Posterior vena cava (tissue), 2 donors: ENCODE results near the gene OR51S1. TPM values are rescaled to one million over a fixed set of nuclear protein-coding genes. Genes with fewer than 3 reads are reported as not detected.
"Not testable (repeated sequence)": the region's sequence is repeated elsewhere in the genome, so short reads cannot be mapped to it uniquely, and the experiment has no call there.

Source experiments
- DNase-seq: peaks from one replicate; pipeline ENCODE4 v3.0.0-alpha.2; 2020; ENCODE audit warnings: low spot score
- intact Hi-C, 2 donors: fragments of 100-400 bp; cut with DNase I; formaldehyde crosslinking; loops; one replicate each; pipeline versions ENCODE4 v1.14.1 to v1.14.2; 2022 to 2023
- long read RNA-seq, 2 donors: library from polyadenylated mRNA; unstranded; transcript quantifications; one replicate each; pipeline ENCODE4 v2.0.0, GENCODE V29; 2020 to 2021
- total RNA-seq, 2 donors: library from RNA; stranded (reverse); fragmentation: NEBNext Ultra II Directional; extraction: Animal tissue kit (Norgen Biotek cat#: 25700); gene quantifications; one replicate each; pipeline ENCODE4 v1.2.1, GENCODE V29; 2021
- donor health status: DM: yes; HTN: yes; CAD: no.
- donor health status: DM: yes; HTN: yes; CAD: no.

Gene OR51S1
- not detected for total RNA-seq
- long read RNA-seq, donor 1: 0 reads
- long read RNA-seq, donor 2: 0 reads

DNA sequence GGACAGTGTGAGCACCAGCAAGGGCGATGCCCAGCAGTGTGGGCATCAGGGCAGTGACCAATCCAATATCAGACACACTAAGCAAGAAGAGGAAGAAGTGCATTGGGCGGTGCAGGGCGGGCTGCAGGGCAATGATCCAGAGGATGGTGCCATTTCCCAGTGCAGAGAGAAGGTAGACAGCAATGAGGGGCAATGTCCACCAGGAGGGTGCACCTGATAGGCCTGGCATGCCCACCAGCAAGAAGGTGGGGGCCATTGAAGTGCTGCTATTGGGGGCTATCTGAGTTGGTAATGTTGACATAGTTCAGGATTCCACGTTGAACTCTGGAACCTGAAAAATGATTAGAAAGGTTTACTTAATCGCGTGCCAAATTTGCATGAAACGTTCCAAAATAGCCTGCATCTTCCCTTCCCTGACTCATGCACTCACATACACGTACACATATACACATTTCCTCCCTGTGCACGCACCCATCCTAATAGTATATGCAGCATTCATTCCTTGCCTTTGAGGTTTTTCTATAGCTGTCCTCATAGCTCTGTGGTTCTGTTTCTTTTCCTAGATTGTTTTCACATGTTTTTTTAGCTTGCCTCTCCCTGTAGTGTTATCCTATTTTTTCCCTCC lies at the start of gene OR51S1:
Gene OR51S1, minus strand, starts transcription at position 301 of the 625 bp plus-strand sequence. Its CDS starts 0 bp downstream, at position 301.
- no peak for DNase-seq
- intact Hi-C loops: loop anchor here in 1 of 2 donors (2.0 kb wide), 1 partner anchor 22 kb away; no protein-coding TSS in a partner anchor

DNA sequence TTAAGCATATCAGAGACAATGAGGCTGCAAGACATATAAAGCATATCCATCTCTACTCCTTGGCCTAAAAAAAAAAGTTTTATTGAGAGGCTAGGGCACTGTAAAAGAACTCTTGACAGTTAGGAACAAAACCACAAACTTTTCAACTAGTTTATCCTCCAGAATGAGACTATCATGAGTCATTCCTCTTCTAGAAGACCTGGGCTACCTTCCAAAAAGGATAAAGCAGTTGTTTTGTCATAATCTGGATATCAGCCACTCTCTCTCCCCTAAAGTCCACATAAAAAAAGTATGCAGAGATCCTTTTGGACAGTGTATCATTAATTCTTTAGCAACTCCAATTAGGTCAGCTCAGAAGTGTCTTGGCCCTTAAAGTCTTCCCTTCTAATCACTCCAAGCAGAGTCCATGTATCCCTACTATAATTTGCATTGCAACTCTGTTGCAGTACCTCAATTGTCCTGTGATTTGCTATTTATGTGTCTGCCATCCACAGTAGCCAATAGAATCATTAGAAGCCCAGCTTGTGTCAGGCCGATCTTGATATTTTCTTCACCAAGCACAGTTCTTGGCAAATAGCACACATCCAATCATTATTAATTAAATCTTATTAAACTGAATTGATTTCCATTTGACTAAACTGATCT lies 43.1 kb upstream of the OR51S1 start:
- intact Hi-C loops: no loop called here
- DNase-seq: no peak

DNA sequence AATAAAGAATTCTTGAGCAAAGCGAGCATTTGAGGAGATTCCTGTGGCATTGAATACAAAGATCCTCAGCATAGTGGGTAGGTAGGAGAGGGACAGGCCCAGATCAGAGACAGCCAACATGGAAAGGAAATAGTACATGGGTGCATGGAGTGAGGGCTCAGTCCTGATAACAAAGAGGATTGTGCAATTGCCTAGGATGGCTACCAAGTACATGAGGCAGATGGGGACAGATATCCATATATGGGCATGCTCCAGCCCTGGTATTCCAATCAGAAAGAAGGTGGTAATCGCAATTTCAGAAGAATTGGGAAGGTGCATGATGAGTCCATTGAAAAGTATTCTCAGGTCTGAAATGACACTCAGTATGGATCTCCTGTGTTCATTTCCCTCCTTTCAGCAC lies 41.3 kb upstream of the OR51S1 start:
- no peak for DNase-seq

DNA sequence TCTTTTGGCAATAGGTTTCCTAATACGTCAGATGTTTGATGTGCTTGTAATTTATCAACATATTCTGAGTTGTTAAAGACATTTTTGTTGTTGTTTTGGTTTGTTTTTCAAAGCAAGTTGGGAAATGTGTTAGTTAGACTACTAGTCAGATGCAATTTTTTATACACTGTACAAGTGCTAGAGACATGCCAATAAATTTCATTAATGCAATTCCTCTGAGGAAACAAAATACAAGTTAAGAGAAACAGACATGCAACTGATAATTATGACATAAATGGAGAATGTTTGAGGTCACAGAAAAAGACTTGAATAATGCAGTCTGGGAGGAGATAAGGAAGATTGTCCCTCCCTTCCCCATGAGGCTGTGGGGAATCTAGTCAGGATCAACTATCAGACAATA lies 38.6 kb upstream of the OR51S1 start:
- DNase-seq: no peak
- intact Hi-C loops: no loop called here

More for the DNA sequence above, 41.3 kb upstream of the OR51S1 start:
- intact Hi-C loops: no loop called here

- DNase-seq: no peak
- intact Hi-C loops: no loop called here
These were observed 37.2 kb upstream of the OR51S1 start for GRCh38 chr11:4886186-4886585.

DNA sequence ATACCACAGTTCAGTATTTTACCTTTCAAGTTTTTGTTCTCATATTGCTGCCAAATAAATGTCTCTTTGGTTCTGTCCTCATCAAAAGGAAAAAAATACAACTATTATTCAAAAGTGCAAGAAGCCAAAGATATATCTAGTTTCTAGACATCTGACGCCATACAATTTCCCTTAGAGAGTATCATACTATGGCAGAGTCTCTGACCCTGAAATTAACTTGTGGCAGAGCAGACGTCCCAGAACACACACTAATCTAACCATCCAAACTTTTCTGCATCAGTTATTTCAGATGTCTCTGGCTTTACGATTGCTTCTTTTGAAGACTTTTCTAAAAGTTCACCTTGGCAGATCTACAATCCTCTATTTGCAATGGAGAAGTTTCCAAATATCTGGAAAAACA lies 35.4 kb upstream of the OR51S1 start:
- no peak for DNase-seq
- intact Hi-C loops: no loop called here

DNA sequence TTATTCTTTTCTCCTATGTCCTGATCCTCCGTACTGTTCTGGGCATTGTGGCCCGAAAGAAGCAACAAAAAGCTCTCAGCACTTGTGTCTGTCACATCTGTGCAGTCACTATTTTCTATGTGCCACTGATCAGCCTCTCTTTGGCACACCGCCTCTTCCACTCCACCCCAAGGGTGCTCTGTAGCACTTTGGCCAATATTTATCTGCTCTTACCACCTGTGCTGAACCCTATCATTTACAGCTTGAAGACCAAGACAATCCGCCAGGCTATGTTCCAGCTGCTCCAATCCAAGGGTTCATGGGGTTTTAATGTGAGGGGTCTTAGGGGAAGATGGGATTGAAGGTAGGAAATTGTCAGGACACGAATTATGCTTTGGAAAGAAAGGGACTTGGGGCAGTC lies 33.5 kb upstream of the OR51S1 start:
- no peak for DNase-seq
- intact Hi-C loops: no loop called here

DNA sequence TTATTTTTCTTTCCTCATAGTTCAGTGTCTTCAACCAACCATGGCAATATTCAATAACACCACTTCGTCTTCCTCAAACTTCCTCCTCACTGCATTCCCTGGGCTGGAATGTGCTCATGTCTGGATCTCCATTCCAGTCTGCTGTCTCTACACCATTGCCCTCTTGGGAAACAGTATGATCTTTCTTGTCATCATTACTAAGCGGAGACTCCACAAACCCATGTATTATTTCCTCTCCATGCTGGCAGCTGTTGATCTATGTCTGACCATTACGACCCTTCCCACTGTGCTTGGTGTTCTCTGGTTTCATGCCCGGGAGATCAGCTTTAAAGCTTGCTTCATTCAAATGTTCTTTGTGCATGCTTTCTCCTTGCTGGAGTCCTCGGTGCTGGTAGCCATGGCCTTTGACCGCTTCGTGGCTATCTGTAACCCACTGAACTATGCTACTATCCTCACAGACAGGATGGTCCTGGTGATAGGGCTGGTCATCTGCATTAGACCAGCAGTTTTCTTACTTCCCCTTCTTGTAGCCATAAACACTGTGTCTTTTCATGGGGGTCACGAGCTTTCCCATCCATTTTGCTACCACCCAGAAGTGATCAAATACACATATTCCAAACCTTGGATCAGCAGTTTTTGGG lies 33.0 kb upstream of the OR51S1 start, which contains the start of gene OR51T1:
Gene OR51T1, plus strand, starts transcription at position 41 of the 641 bp plus-strand sequence. Its CDS starts 0 bp downstream, at position 41.
- no peak for DNase-seq
- intact Hi-C loops: no loop called here

DNA sequence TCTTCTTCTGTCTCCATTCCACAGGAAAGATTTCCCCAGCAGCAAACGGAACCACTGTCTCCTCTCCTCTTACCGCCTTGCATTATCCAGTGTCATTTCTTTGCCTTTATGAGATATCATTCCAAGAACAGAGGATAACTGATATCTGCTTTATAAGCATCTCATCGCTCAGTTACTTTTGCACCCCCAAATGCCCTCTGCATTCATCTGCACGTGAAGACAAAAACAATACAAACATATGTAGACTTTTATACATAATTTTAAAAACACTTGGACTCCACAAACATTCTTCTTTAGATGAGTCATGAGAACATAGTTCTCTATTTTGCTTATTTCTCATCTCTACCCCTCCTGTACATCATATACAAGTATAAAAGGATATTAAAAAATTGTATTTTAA lies 32.2 kb upstream of the OR51S1 start:
- no peak for DNase-seq
- intact Hi-C loops: no loop called here

GRCh38 chr11:4865855-4866254 lies 16.8 kb upstream of the OR51S1 start:
- intact Hi-C loops: no loop called here

DNA sequence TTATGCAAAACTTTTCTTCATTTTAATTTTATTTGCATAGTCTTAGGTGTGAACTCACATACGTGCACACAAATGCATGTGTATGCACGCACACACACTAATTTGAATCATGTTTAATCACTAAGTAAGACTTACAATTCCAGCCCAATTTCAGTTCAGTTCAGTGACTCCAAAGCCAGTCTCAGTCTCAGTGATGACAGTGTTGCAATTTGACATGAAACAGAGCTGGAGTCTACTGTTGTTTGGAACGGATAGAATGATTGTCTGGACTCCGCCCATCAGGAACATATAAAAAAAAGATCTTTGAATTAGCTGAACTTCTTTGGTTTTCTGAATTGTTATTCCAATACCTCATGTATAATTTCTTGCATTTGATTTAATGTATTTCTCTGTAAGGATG lies 14.9 kb upstream of the OR51S1 start:
- no peak for DNase-seq
- intact Hi-C loops: no loop called here

More at GRCh38 chr11:4865855-4866254, 16.8 kb upstream of the OR51S1 start:
- no peak for DNase-seq

- intact Hi-C loops: no loop called here
- DNase-seq: no peak
These were observed 13.6 kb upstream of the OR51S1 start for GRCh38 chr11:4862447-4863236.

- intact Hi-C loops, DNase-seq: not testable (repeated sequence)
These were observed 5.3 kb upstream of the OR51S1 start for GRCh38 chr11:4854286-4854685.

GRCh38 chr11:4851033-4851432 lies 2.0 kb upstream of the OR51S1 start:
- DNase-seq: no peak
- intact Hi-C loops: no loop called here

DNA sequence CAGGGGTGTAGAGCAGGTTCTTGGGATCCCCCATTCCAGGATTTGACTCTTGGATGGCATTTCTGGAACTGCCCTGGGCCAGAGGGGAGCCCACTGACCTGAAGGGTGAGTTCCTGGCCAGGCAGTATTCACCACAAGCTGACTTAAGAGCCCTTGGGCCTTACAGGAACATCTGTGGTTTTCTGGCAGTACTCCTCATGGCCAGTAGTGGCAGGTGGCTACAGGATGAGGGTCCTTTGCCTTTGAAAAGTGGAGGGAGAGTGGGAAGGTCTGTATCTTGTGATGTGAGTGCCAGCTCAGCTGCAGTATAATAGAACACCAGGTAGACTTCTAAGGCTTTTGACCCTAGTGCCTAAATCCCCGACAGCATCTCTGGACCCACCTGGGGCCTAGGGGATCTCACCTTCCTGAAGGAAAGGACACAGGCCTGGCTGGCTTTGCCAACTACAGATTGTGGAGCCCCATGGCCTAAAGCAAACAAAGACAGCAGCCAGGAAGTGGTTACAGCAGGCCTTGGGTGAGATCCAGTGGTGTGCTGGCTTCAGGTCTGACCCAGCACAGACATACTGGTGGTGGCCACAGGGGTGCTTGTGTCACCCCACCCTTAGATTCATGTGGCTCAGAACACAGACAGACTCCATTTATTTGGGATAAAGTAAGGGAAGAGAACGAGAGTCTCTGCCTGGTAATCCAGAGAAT lies 9.0 kb downstream of the OR51S1 start:
- intact Hi-C loops: no loop called here
- no peak for DNase-seq

- intact Hi-C loops: no loop called here
- no peak for DNase-seq
These were observed 18.1 kb downstream of the OR51S1 start for GRCh38 chr11:4830909-4831308.

DNA sequence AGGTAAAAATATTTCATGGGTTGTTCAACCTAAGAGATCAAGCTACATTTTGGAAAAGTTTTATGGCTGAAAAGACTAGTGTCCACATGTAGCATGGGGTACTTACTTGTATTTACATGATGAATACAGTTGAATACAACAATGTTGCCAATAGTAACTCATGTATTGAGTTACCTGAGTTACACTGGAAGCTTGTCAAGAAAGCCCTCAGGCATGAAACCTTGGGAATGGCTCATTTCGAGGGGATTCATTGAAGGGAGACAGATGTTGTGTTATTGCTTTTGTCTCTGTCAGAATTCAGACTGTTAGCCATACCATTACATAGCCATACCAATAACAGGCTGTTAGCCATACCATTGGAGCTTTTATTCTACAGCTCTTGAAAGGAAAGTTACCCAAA lies 18.7 kb downstream of the OR51S1 start:
- DNase-seq: no peak
- intact Hi-C loops: no loop called here

DNA sequence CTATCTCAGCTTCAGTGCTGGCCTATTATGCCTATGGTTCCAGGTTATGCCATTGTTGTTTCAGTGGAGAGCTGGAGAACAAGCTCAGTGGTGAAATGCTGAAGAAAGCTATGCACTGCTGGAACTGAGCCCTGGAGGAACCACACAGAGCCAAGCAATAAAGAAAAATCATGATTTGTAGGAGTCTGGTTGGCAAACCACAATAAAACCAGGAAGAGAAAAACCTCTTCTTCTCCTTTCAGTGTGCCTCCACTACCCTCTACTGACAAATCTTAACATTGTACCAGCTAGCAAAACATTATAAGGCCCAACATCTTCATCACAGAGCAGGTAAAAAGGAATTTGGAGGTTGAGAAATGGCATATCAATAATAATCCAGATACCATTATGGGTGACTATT lies 22.6 kb downstream of the OR51S1 start:
- no peak for DNase-seq
- intact Hi-C loops: loop anchor here in 1 of 2 donors (2.0 kb wide), 1 partner anchor 22 kb away; the partner anchor contains the start of gene OR51S1

- intact Hi-C loops: no loop called here
These were observed 23.9 kb downstream of the OR51S1 start for GRCh38 chr11:4825132-4825531.

More at GRCh38 chr11:4825132-4825531, 23.9 kb downstream of the OR51S1 start:
- no peak for DNase-seq
